BJ (cell line): ENCODE results near the gene ZNF541. TPM values are rescaled to one million over a fixed set of nuclear protein-coding genes. Genes with fewer than 3 reads are reported as not detected.

Source experiments
- CTCF ChIA-PET: fragments of 350-600 bp; formaldehyde crosslinking; extraction: SDS; loops from one replicate; lab custom pipeline; 2021; ENCODE audit warnings: antibody characterized with exemption, inconsistent platforms; lab: Yijun Ruan, JAX
- POLR2A ChIA-PET: fragments of 300-600 bp; sonication (Branson Sonifier 250); formaldehyde crosslinking; extraction: SDS; loops from one replicate; lab custom pipeline; 2021; ENCODE audit warnings: antibody characterized with exemption; lab: Charles Lee
- DNase-seq: peaks from one replicate; pipeline ENCODE4 v3.0.0-alpha.2; 2011; ENCODE audit warnings: low read depth
- H3K27me3 ChIP-seq: 2 replicates; pipeline ENCODE4 v1.6.0; 2011; ENCODE audit warnings: low read length; ENCODE audit not compliant: control insufficient read depth, insufficient read depth
- H3K36me3 ChIP-seq: 2 replicates; pipeline ENCODE4 v1.5.1; 2011; ENCODE audit warnings: low read length; ENCODE audit not compliant: control insufficient read depth, insufficient read depth
- H3K4me3 ChIP-seq: 2 replicates; pipeline ENCODE4 v1.5.1; 2011; ENCODE audit warnings: low read depth, mild to moderate bottlenecking, control low read depth, low read length
- polyA plus RNA-seq: library from polyadenylated mRNA; depleted of rRNA; stranded (reverse); fragments of >200 nt; gene quantifications from 2 replicates; pipeline ENCODE4 v1.2.3, GENCODE V29; 2011
- TF ChIP-seq, protein P1 (sequence below): IDR thresholded peaks from 2 replicates; pipeline ENCODE4 v1.5.1; 2011; ENCODE audit warnings: low read depth, mild to moderate bottlenecking, control low read depth, inconsistent platforms, low read length, moderate library complexity; ENCODE audit not compliant: insufficient read depth

Gene ZNF541
- polyA plus RNA-seq, 1 experiment, result 0.06 TPM

DNA sequence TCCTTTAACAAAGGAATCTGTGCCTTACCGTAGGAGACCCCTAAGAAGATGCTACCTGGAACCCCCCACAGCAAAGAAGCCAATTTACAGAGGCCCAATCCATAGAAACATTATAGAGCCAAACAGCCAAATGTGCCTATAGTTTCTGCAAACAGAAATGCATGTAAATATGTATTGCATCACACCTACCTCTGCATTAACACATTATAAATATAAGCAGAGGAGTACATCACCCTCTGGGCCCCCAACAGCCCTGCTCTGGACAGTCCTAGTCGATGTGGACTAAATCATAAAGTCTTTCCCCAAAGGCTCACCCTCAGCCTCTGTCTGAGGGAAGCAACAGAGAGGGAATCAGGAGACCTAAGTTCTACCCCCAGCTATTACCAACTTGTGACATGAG lies 25.7 kb downstream of the ZNF541 start:
- CTCF ChIA-PET, result interaction anchor here (1.5 kb wide), 1 partner anchor 151 kb away, joined by 3 read pairs; no protein-coding TSS in a partner anchor
- POLR2A ChIA-PET, result no interaction called here
- Histone ChIP-seq H3K4me3 (no peak overlapping the region), H3K27me3 (peaks cover 12% of the 10 kb centered on the region), H3K36me3 (no peaks in the 10 kb centered on the region)
- TF ChIP-seq, protein P1, sequence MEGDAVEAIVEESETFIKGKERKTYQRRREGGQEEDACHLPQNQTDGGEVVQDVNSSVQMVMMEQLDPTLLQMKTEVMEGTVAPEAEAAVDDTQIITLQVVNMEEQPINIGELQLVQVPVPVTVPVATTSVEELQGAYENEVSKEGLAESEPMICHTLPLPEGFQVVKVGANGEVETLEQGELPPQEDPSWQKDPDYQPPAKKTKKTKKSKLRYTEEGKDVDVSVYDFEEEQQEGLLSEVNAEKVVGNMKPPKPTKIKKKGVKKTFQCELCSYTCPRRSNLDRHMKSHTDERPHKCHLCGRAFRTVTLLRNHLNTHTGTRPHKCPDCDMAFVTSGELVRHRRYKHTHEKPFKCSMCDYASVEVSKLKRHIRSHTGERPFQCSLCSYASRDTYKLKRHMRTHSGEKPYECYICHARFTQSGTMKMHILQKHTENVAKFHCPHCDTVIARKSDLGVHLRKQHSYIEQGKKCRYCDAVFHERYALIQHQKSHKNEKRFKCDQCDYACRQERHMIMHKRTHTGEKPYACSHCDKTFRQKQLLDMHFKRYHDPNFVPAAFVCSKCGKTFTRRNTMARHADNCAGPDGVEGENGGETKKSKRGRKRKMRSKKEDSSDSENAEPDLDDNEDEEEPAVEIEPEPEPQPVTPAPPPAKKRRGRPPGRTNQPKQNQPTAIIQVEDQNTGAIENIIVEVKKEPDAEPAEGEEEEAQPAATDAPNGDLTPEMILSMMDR, result no peak
- DNase-seq, result no peak

- no peak for DNase-seq
- TF ChIP-seq, protein P1, result no peak
- CTCF ChIA-PET, result interaction anchor here (1.0 to 1.7 kb wide), 3 partner anchors 20 to 153 kb away, joined by 3 read pairs; partner anchors contain the start of gene NAPA
- POLR2A ChIA-PET, result no interaction called here
- Histone ChIP-seq H3K36me3 (no peaks in the 10 kb centered on the region), H3K4me3 (0 out of 2 replicates have a peak overlapping the region, but pooled peaks have one; percentile 3), H3K27me3 (peaks cover 12% of the 10 kb centered on the region)
These were observed 27.6 kb downstream of the ZNF541 start for GRCh38 chr19:47545061-47545948.

GRCh38 chr19:47544476-47544875 lies 28.5 kb downstream of the ZNF541 start:
- ChIA-PET POLR2A (no interaction called here), CTCF (interaction anchor here (0.6 kb wide), 1 partner anchor 155 kb away, joined by 3 read pairs; no protein-coding TSS in a partner anchor)
- no peak overlapping the region for H3K4me3 ChIP-seq
- DNase-seq, result no peak
- peaks cover 11% of the 10 kb centered on the region for H3K27me3 ChIP-seq
- H3K36me3 ChIP-seq, result no peaks in the 10 kb centered on the region
- TF ChIP-seq, protein P1, result no peak

DNA sequence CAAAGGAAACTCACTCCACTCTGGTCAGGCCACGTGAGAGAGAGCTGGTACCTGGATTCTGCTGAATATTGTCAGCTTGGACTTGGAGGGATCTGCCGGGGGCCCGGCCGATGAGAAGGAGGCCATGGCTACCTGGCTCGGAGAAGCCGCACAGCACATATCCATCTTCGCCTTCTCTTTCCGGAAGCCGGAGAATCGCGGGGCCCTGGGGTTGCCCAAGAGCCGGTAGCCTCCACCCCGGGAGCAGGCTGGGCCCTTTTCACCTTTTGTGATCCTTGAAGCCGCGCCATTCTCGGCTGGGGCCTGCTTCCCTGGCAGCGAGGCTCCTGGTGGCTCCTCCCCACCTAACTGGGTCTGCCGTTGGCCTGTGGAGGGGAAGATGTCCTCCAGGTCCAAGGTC lies 28.9 kb downstream of the ZNF541 start:
- ChIA-PET CTCF (interaction anchor here (0.6 to 0.9 kb wide), 2 partner anchors 155 to 162 kb away, joined by 3 read pairs; no protein-coding TSS in a partner anchor), POLR2A (no interaction called here)
- Histone ChIP-seq H3K36me3 (no peaks in the 10 kb centered on the region), H3K4me3 (no peak overlapping the region), H3K27me3 (peaks cover 9% of the 10 kb centered on the region; the same call in 1 of the 2 replicates)
- no peak for DNase-seq
- TF ChIP-seq, protein P1, result no peak

GRCh38 chr19:47542030-47542475 lies 30.9 kb downstream of the ZNF541 start:
- Histone ChIP-seq H3K27me3 (peaks cover 7% of the 10 kb centered on the region; the same call in 1 of the 2 replicates), H3K36me3 (no peaks in the 10 kb centered on the region), H3K4me3 (no peak overlapping the region)
- CTCF ChIA-PET, result interaction anchor here (1.0 kb wide), 1 partner anchor 246 kb away, joined by 3 read pairs; no protein-coding TSS in a partner anchor
- POLR2A ChIA-PET, result no interaction called here
- DNase-seq, result no peak
- TF ChIP-seq, protein P1, result no peak
